Left forelimb (tissue), 1 donor: ENCODE measurements around the gene VPS13C.

ENCODE experiments used
- DNase-seq: peaks from one replicate; pipeline ENCODE4 v3.0.0-alpha.2; 2018; ENCODE audit warnings: low spot score

VPS13C gene

GRCh38 chr15:61938249-61938648 lies 122.0 kb downstream of the VPS13C start:
- no peak for DNase-seq

GRCh38 chr15:61936528-61937195 lies 123.6 kb downstream of the VPS13C start:
- no peak for DNase-seq

GRCh38 chr15:61935493-61935892 lies 124.8 kb downstream of the VPS13C start:
- no peak for DNase-seq

GRCh38 chr15:61929452-61929851 lies 130.8 kb downstream of the VPS13C start:
- DNase-seq = no peak

- no peak for DNase-seq
These were observed 137.1 kb downstream of the VPS13C start for GRCh38 chr15:61923173-61923572.

- no peak for DNase-seq
These were observed 139.2 kb downstream of the VPS13C start for GRCh38 chr15:61921093-61921492.

GRCh38 chr15:61917457-61917856 lies 142.8 kb downstream of the VPS13C start:
- DNase-seq = no peak

GRCh38 chr15:61916104-61916503 lies 144.1 kb downstream of the VPS13C start:
- DNase-seq = no peak

- DNase-seq = no peak
These were observed 144.6 kb downstream of the VPS13C start for GRCh38 chr15:61915640-61916039.

GRCh38 chr15:61910839-61911369 lies 149.3 kb downstream of the VPS13C start:
- DNase-seq = no peak

- no peak for DNase-seq
These were observed 152.0 kb downstream of the VPS13C start for GRCh38 chr15:61908241-61908640.

- no peak for DNase-seq
These were observed 152.5 kb downstream of the VPS13C start for GRCh38 chr15:61907753-61908086.

GRCh38 chr15:61906961-61907752 lies 153.1 kb downstream of the VPS13C start:
- DNase-seq = no peak

GRCh38 chr15:61893146-61893545 lies 167.1 kb downstream of the VPS13C start:
- no peak for DNase-seq

- no peak for DNase-seq
These were observed 168.1 kb downstream of the VPS13C start for GRCh38 chr15:61892140-61892539.

- DNase-seq = no peak
These were observed 170.1 kb downstream of the VPS13C start for GRCh38 chr15:61890106-61890505.

GRCh38 chr15:61889706-61890105 lies 170.5 kb downstream of the VPS13C start:
- no peak for DNase-seq

GRCh38 chr15:61888074-61888780 lies 172.0 kb downstream of the VPS13C start:
- DNase-seq = no peak

GRCh38 chr15:61880084-61880483 lies 180.2 kb downstream of the VPS13C start:
- no peak for DNase-seq

- no peak for DNase-seq
These were observed 181.0 kb downstream of the VPS13C start for GRCh38 chr15:61879219-61879618.

GRCh38 chr15:61871926-61872522 lies 188.2 kb downstream of the VPS13C start:
- DNase-seq = no peak

- no peak for DNase-seq
These were observed 190.6 kb downstream of the VPS13C start for GRCh38 chr15:61869656-61870055.
